Upper lobe of left lung (tissue), 6 donors: Measurements from ENCODE around the gene MMRN1. TPM values are rescaled to one million over a fixed set of nuclear protein-coding genes. Genes with fewer than 3 reads are reported as not detected.

Experiments used
- ATAC-seq, 2 donors: fragments of 200-7000 bp; cut with Tn5 transposase; one replicate each; pipeline ENCODE4 v1.9.1; 2022; ENCODE audit warnings: mild to moderate bottlenecking in 2 of 2, moderate library complexity in 2 of 2; ENCODE audit not compliant: low FRiP score in 2 of 2
- DNase-seq, 2 donors: peaks; one replicate each; pipeline ENCODE4 v3.0.0-alpha.2; 2019 to 2020
- H3K27ac ChIP-seq, 4 donors: fragments of 200-600 bp; sonication (generic); one replicate each; pipeline ENCODE4 v1.5.1; 2016 to 2019
- H3K27me3 ChIP-seq, 4 donors: fragments of 200-600 bp; sonication (generic); one replicate each; pipeline ENCODE4 v1.5.1; 2017 to 2019
- H3K36me3 ChIP-seq, 4 donors: fragments of 200-600 bp; sonication (generic); one replicate each; pipeline ENCODE4 v1.5.1; 2016 to 2019
- H3K4me1 ChIP-seq, 4 donors: fragments of 200-600 bp; sonication (generic); one replicate each; pipeline ENCODE4 v1.5.1; 2018 to 2019
- H3K4me3 ChIP-seq, 4 donors: fragments of 200-600 bp; sonication (generic); one replicate each; pipeline ENCODE4 v1.5.1; 2017 to 2019; ENCODE audit warnings: mild to moderate bottlenecking in 2 of 4, moderate library complexity in 1 of 4
- H3K9me3 ChIP-seq, 4 donors: fragments of 200-600 bp; sonication (generic); one replicate each; pipeline ENCODE4 v1.5.1; 2018 to 2019
- EP300 ChIP-seq, 4 donors: sonication (generic); formaldehyde crosslinking; IDR thresholded peaks; one replicate each; pipeline ENCODE4 v1.5.1; 2017; ENCODE audit warnings: antibody characterized with exemption in 4 of 4, control low read depth in 2 of 4
- POLR2A ChIP-seq, 4 donors: fragments of 450-650 bp; IDR thresholded peaks; one replicate each; pipeline ENCODE4 v1.5.1; 2016 to 2017; ENCODE audit warnings: antibody characterized with exemption in 4 of 4, mild to moderate bottlenecking in 2 of 4
- POLR2AphosphoS5 ChIP-seq, 2 donors: sonication (generic); formaldehyde crosslinking; IDR thresholded peaks; one replicate each; pipeline ENCODE4 v1.5.1; 2017; ENCODE audit warnings: antibody characterized with exemption in 2 of 2
- WGBS, 2 donors: methylation state at CpG; one replicate each; pipeline ENCODE4 v1.1.5; 2017 to 2018; 5-methylcytosine and 5-hydroxymethylcytosine counted together
- total RNA-seq, 6 donors: library from RNA; depleted of rRNA in 4 of 6; stranded (reverse); fragments of >200 nt in 4 of 6; gene quantifications; one replicate each; pipeline versions ENCODE4 v1.1.0 to v1.2.1, GENCODE V29; 2016 to 2021
- TF ChIP-seq, protein P1 (sequence below), 6 experiments: fragments of 450-650 bp in 4 of 6; fragments of 200-600 bp in 2 of 6; sonication (generic) in 2 of 6; IDR thresholded peaks; one replicate each; pipeline ENCODE4 v1.5.1; 2016 to 2019; ENCODE audit warnings: antibody characterized with exemption in 6 of 6
- donor health status: DM: no; HTN: no; CAD: no; lungs with moderate emphysema.
- donor health status: DM: no; HTN: yes; CAD: no; lungs with severe emphysema.

The MMRN1 gene
- total RNA-seq, 6 donors from 2014 or later = 2.1 to 43.3 (median 18.7) TPM

DNA sequence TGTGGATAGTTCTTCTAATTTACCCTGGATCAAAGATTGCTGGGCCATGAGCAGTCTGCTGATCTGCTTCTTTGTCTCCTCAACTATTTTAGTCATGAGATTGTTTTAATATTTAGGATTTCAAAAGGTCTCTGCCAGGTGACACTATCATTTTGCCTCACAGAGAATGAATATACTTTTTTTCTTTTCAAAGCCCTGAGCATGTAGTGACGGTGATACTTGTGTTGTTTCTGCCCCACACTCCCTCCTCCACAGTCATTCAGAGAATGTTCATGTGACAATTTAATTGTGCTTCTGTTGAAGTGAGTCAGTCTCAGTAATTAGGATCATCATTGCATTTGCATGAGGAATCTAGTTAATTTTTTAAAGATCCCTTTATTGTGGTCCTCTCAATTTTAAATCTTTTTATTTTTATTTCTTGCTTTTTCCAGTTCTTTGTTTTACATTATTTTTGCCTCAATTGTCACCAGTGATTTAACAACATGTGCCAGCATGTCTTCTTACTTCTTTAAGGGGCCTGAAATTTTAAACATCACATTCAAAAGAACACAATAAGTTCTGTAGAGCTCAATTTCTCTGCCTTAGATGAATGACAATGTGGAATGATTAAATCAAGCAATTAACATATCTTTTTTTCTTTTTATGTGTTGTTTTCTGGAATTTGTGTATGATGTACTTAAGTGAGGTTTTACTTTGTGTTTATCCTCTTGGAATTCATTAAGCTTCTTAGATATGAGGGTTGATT lies 12.3 kb downstream of the MMRN1 start:
- no peaks in the 10 kb centered on the region for H3K27me3 ChIP-seq
- no peak overlapping the region for H3K27ac ChIP-seq
- H3K4me1 ChIP-seq = no peaks in the 10 kb centered on the region
- no peaks in the 10 kb centered on the region for H3K9me3 ChIP-seq
- TF ChIP-seq POLR2A (IDR thresholded peaks at IDR 0.05) = no peak
- TF ChIP-seq, protein P1, sequence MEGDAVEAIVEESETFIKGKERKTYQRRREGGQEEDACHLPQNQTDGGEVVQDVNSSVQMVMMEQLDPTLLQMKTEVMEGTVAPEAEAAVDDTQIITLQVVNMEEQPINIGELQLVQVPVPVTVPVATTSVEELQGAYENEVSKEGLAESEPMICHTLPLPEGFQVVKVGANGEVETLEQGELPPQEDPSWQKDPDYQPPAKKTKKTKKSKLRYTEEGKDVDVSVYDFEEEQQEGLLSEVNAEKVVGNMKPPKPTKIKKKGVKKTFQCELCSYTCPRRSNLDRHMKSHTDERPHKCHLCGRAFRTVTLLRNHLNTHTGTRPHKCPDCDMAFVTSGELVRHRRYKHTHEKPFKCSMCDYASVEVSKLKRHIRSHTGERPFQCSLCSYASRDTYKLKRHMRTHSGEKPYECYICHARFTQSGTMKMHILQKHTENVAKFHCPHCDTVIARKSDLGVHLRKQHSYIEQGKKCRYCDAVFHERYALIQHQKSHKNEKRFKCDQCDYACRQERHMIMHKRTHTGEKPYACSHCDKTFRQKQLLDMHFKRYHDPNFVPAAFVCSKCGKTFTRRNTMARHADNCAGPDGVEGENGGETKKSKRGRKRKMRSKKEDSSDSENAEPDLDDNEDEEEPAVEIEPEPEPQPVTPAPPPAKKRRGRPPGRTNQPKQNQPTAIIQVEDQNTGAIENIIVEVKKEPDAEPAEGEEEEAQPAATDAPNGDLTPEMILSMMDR (IDR thresholded peaks at IDR 0.05) = no peak
- TF ChIP-seq EP300 (IDR thresholded peaks at IDR 0.05) = no peak
- TF ChIP-seq POLR2AphosphoS5 (IDR thresholded peaks at IDR 0.05) = no peak
- 61 to 70% methylated on average over 1 of the region's 1 CpG for whole genome bisulfite sequencing, 2 donors
- no peak for ATAC-seq
- H3K36me3 ChIP-seq = no peaks in the 10 kb centered on the region
- no peak for DNase-seq
- H3K4me3 ChIP-seq = no peak overlapping the region

DNA sequence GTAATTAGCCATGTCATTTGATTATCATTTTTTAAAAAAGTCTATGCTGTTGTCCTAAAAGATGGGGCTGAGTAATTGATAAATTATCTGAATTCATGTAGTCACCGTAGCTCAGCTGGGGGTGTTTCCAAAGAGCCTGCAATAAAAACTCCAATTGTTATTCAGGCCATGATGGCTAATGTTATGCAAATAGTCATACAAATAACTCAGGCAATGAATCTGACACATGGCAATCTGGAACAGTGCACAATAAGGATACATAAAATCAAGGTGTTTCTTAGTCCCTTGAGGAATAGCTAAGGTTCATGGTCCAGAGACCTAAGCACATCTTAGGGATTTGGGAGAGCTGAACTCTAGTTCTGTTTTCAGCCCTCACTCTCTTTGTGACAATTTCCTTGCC lies 15.2 kb downstream of the MMRN1 start:
- Histone ChIP-seq H3K27me3 (no peaks in the 10 kb centered on the region), H3K4me1 (no peaks in the 10 kb centered on the region), H3K4me3 (no peak overlapping the region), H3K36me3 (no peaks in the 10 kb centered on the region), H3K9me3 (no peaks in the 10 kb centered on the region), H3K27ac (no peak overlapping the region)
- WGBS, 2 donors = 97 to 100% methylated on average over 1 of the region's 1 CpG
- DNase-seq (no peak), ATAC-seq (no peak)
- TF ChIP-seq, protein P1 (IDR thresholded peaks at IDR 0.05) = no peak
- no peak for TF ChIP-seq POLR2A (IDR thresholded peaks at IDR 0.05)
- no peak for TF ChIP-seq POLR2AphosphoS5 (IDR thresholded peaks at IDR 0.05)
- TF ChIP-seq EP300 (IDR thresholded peaks at IDR 0.05) = no peak

DNA sequence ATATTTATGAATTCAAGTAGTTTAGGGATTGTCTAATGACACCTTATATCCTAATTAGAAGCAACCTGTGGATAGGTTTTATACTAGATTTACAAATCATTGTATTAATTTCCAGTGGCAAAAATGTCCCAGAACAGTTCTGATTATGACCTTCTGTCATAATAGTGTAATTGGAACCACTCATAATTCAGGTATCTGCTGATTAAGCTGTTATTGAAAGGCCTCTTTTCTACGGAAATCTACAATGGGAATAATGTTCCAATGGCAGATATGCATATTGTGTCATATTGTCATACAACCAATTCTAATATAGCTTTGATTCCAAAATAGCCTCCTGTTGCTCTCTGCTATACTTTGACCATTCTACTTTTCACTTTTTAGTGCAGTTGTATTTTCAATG lies 19.0 kb downstream of the MMRN1 start:
- no peak overlapping the region for H3K27ac ChIP-seq

DNA sequence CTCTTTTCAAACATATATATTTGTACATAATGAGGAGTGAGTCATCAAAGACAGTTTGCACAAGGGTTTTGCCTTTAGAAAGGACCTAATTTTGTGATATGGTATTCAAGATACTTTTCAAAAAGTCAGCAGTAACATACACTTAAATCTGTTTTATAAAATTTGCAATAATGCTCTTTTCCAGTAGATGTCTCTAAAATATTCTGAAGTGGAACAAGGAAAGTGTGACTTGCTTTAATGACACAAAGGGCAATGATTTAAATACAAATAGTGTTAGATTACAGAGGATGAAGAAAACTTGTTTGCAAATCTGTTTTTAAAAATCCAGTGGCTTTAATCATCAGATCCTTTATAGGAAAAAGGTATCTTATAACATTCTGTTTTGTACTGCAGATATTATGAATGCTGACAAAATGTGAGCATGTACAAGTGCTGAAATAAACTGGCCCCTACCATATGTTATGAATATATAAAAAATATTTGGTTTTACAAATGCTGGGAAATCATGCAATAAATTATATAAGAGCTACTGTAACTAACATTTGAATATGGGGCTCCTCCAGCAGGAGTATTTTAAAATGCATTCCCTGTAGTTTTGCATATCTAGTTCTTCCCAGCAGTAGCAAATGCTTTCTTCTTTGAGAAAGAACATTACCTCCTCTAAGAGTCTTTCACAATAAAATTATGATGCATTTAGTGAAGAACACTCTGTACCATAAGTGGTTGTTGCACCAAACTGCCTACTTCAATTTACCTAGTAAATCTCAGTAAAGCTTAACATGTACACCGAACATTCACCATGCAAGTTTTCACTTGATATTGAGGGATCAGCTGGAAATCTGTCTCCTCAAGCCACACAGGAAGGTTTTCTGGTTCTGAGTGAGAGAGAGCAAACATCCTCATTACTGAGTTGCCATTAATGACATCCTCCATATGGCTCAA lies 20.2 kb downstream of the MMRN1 start:
- H3K27me3 ChIP-seq = no peaks in the 10 kb centered on the region
- TF ChIP-seq POLR2A (IDR thresholded peaks at IDR 0.05) (no peak), EP300 (IDR thresholded peaks at IDR 0.05) (no peak), POLR2AphosphoS5 (IDR thresholded peaks at IDR 0.05) (no peak)
- TF ChIP-seq, protein P1 (IDR thresholded peaks at IDR 0.05) = no peak
- ATAC-seq = no peak
- H3K27ac ChIP-seq = no peak overlapping the region
- no peaks in the 10 kb centered on the region for H3K4me1 ChIP-seq
- H3K4me3 ChIP-seq = no peak overlapping the region
- no peaks in the 10 kb centered on the region for H3K9me3 ChIP-seq
- no peaks in the 10 kb centered on the region for H3K36me3 ChIP-seq
- whole genome bisulfite sequencing, 2 donors = 28 to 60% methylated on average over 1 of the region's 1 CpG
- DNase-seq = no peak

More for the DNA sequence above, 19.0 kb downstream of the MMRN1 start:
- H3K4me3 ChIP-seq = no peak overlapping the region
- ATAC-seq = no peak
- DNase-seq = no peak
- H3K9me3 ChIP-seq = no peaks in the 10 kb centered on the region
- TF ChIP-seq POLR2AphosphoS5 (IDR thresholded peaks at IDR 0.05) (no peak), POLR2A (IDR thresholded peaks at IDR 0.05) (no peak), EP300 (IDR thresholded peaks at IDR 0.05) (no peak)
- TF ChIP-seq, protein P1 (IDR thresholded peaks at IDR 0.05) = no peak
- no peaks in the 10 kb centered on the region for H3K36me3 ChIP-seq
- 80 to 93% methylated on average over 1 of the region's 1 CpG for WGBS, 2 donors
- H3K4me1 ChIP-seq = no peaks in the 10 kb centered on the region
- H3K27me3 ChIP-seq = no peaks in the 10 kb centered on the region
